Sigmoid colon (tissue), 7 donors: ENCODE results near the gene ENPP7. TPM values are rescaled to one million over a fixed set of nuclear protein-coding genes. Genes with fewer than 3 reads are reported as not detected.

Experiments used
- DNase-seq: peaks from one replicate; pipeline ENCODE4 v3.0.0-alpha.2; 2019
- H3K27ac ChIP-seq, 4 donors: fragments of 200-600 bp; sonication (generic); one replicate each; pipeline ENCODE4 v1.5.1; 2016 to 2019; ENCODE audit warnings: mild to moderate bottlenecking in 1 of 4
- H3K27me3 ChIP-seq, 3 donors: fragments of 200-600 bp; sonication (generic); one replicate each; pipeline ENCODE4 v1.5.1; 2019; ENCODE audit warnings: mild to moderate bottlenecking in 1 of 3
- H3K36me3 ChIP-seq, 4 donors: fragments of 200-600 bp; sonication (generic); one replicate each; pipeline ENCODE4 v1.5.1; 2016 to 2019
- H3K4me1 ChIP-seq, 4 donors: fragments of 200-600 bp; sonication (generic); one replicate each; pipeline ENCODE4 v1.5.1; 2017 to 2019
- H3K4me3 ChIP-seq, 4 donors: fragments of 200-600 bp; sonication (generic); one replicate each; pipeline ENCODE4 v1.5.1; 2017 to 2019; ENCODE audit warnings: mild to moderate bottlenecking in 2 of 4, moderate library complexity in 1 of 4
- H3K9me3 ChIP-seq, 4 donors: fragments of 200-600 bp in 3 of 4; sonication (generic) in 3 of 4; one replicate each; pipeline versions ENCODE4 v1.5.1 to v1.6.1; 2013 to 2019
- CTCF ChIP-seq, 4 experiments: fragments of 450-650 bp in 3 of 4; fragments of 200-600 bp in 1 of 4; IDR thresholded peaks; one replicate each; pipeline ENCODE4 v1.5.1; 2016 to 2019; ENCODE audit warnings: antibody characterized with exemption in 4 of 4, mild to moderate bottlenecking in 3 of 4, moderate library complexity in 2 of 4
- EP300 ChIP-seq, 4 donors: sonication (generic); formaldehyde crosslinking; IDR thresholded peaks; one replicate each; pipeline ENCODE4 v1.6.1; 2017; ENCODE audit warnings: antibody characterized with exemption in 4 of 4
- POLR2A ChIP-seq, 2 donors: fragments of 450-650 bp; IDR thresholded peaks; one replicate each; pipeline ENCODE4 v1.6.1; 2016; ENCODE audit warnings: antibody characterized with exemption in 2 of 2, mild to moderate bottlenecking in 2 of 2, moderate library complexity in 2 of 2
- POLR2AphosphoS5 ChIP-seq, 4 donors: sonication (generic); formaldehyde crosslinking; IDR thresholded peaks; one replicate each; pipeline ENCODE4 v1.6.1; 2017; ENCODE audit warnings: antibody characterized with exemption in 4 of 4
- WGBS, 2 donors: extraction: QIAGEN DNeasy Blood & Tissue Kit; methylation state at CpG; one replicate each; pipeline ENCODE4 v1.1.7; 2013; 5-methylcytosine and 5-hydroxymethylcytosine counted together
- intact Hi-C: fragments of 100-400 bp; cut with DNase I; formaldehyde crosslinking; loops from one replicate; pipeline ENCODE4 v1.15.1; 2023
- polyA plus RNA-seq, 3 donors: library from polyadenylated mRNA; stranded (reverse); fragments of 200-250 nt; gene quantifications; one replicate each; pipeline ENCODE4 v1.2.3, GENCODE V29; 2013
- total RNA-seq, 4 donors: library from RNA; depleted of rRNA; stranded (reverse); fragments of >200 nt; gene quantifications; one replicate each; pipeline ENCODE4 v1.1.0, GENCODE V29; 2016
- donor health status: healthy with polysubstance abuse.
- donor health status: Bipolar disorder and iron deficiency.
- donor health status: healthy.

The ENPP7 gene
- total and polyA plus RNA-seq, 7 donors: not detected

GRCh38 chr17:79684132-79684985 is 46.4 kb upstream of the ENPP7 start:
- H3K9me3 ChIP-seq: no peaks in the 10 kb centered on the region
- no peak for DNase-seq
- no peak overlapping the region for H3K27ac ChIP-seq
- WGBS, 2 donors: 73 to 74% methylated on average over 29 of the region's 29 CpGs
- TF ChIP-seq CTCF (IDR thresholded peaks at IDR 0.05): no peak
- no peak for TF ChIP-seq EP300 (IDR thresholded peaks at IDR 0.05)
- TF ChIP-seq POLR2AphosphoS5 (IDR thresholded peaks at IDR 0.05): no peak
- no peak for TF ChIP-seq POLR2A (IDR thresholded peaks at IDR 0.05)
- H3K4me1 ChIP-seq: peaks cover 0 to 8% (median 0%) of the 10 kb centered on the region in 4 donors
- no peak overlapping the region for H3K4me3 ChIP-seq
- no peaks in the 10 kb centered on the region for H3K27me3 ChIP-seq
- no peaks in the 10 kb centered on the region for H3K36me3 ChIP-seq
- intact Hi-C loops: no loop called here

- Histone ChIP-seq H3K4me3 (no peak overlapping the region), H3K4me1 (peaks cover 0 to 10% (median 1%) of the 10 kb centered on the region in 4 donors), H3K9me3 (no peaks in the 10 kb centered on the region), H3K27ac (no peak overlapping the region), H3K27me3 (no peaks in the 10 kb centered on the region), H3K36me3 (no peaks in the 10 kb centered on the region)
- no peak for DNase-seq
- intact Hi-C loops: no loop called here
- WGBS, 2 donors: 47 to 70% methylated on average over 9 of the region's 9 CpGs
- TF ChIP-seq POLR2A (IDR thresholded peaks at IDR 0.05) (no peak), CTCF (IDR thresholded peaks at IDR 0.05) (no peak)
These were observed 45.6 kb upstream of the ENPP7 start for GRCh38 chr17:79685121-79685520.

GRCh38 chr17:79686476-79686875 is 44.3 kb upstream of the ENPP7 start:
- H3K27me3 ChIP-seq: no peaks in the 10 kb centered on the region
- H3K4me3 ChIP-seq: no peak overlapping the region
- H3K4me1 ChIP-seq: peaks cover 0 to 24% (median 15%) of the 10 kb centered on the region in 4 donors
- intact Hi-C loops: no loop called here
- no peak overlapping the region for H3K27ac ChIP-seq
- DNase-seq: no peak
- H3K36me3 ChIP-seq: no peaks in the 10 kb centered on the region
- H3K9me3 ChIP-seq: no peaks in the 10 kb centered on the region
- TF ChIP-seq CTCF (IDR thresholded peaks at IDR 0.05) (no peak), POLR2AphosphoS5 (IDR thresholded peaks at IDR 0.05) (no peak), POLR2A (IDR thresholded peaks at IDR 0.05) (no peak), EP300 (IDR thresholded peaks at IDR 0.05) (no peak)
- 82 to 88% methylated on average over 17 of the region's 17 CpGs for WGBS, 2 donors

GRCh38 chr17:79690466-79690865 is 40.3 kb upstream of the ENPP7 start:
- Histone ChIP-seq H3K4me3 (no peak overlapping the region), H3K9me3 (no peaks in the 10 kb centered on the region), H3K4me1 (peaks cover 0 to 36% (median 31%) of the 10 kb centered on the region in 4 donors), H3K36me3 (no peaks in the 10 kb centered on the region), H3K27ac (no peak overlapping the region), H3K27me3 (no peaks in the 10 kb centered on the region)
- 48 to 66% methylated on average over 10 of the region's 10 CpGs for WGBS, 2 donors
- intact Hi-C loops: no loop called here
- TF ChIP-seq POLR2AphosphoS5 (IDR thresholded peaks at IDR 0.05) (no peak), POLR2A (IDR thresholded peaks at IDR 0.05) (no peak), CTCF (IDR thresholded peaks at IDR 0.05) (no peak), EP300 (IDR thresholded peaks at IDR 0.05) (no peak)
- DNase-seq: no peak
